Gastrocnemius medialis (tissue), 4 donors: ENCODE data around the gene PLD4.

Source experiments
- POLR2A ChIP-seq, 2 donors: fragments of 450-650 bp; IDR thresholded peaks; one replicate each; pipeline ENCODE4 v1.6.1; 2017; ENCODE audit warnings: antibody characterized with exemption in 2 of 2, mild to moderate bottlenecking in 2 of 2, moderate library complexity in 2 of 2
- TF ChIP-seq, protein P1 (sequence below), 5 experiments: fragments of 450-650 bp in 3 of 5; fragments of 200-600 bp in 2 of 5; sonication (generic) in 2 of 5; IDR thresholded peaks in 4 of 5; conservative IDR thresholded peaks in 1 of 5; 1 replicate in 4 of 5; 2 replicates in 1 of 5; pipeline ENCODE4 v1.5.1; 2016 to 2019; ENCODE audit warnings: antibody characterized with exemption in 5 of 5, mild to moderate bottlenecking in 3 of 5, moderate library complexity in 3 of 5

DNA sequence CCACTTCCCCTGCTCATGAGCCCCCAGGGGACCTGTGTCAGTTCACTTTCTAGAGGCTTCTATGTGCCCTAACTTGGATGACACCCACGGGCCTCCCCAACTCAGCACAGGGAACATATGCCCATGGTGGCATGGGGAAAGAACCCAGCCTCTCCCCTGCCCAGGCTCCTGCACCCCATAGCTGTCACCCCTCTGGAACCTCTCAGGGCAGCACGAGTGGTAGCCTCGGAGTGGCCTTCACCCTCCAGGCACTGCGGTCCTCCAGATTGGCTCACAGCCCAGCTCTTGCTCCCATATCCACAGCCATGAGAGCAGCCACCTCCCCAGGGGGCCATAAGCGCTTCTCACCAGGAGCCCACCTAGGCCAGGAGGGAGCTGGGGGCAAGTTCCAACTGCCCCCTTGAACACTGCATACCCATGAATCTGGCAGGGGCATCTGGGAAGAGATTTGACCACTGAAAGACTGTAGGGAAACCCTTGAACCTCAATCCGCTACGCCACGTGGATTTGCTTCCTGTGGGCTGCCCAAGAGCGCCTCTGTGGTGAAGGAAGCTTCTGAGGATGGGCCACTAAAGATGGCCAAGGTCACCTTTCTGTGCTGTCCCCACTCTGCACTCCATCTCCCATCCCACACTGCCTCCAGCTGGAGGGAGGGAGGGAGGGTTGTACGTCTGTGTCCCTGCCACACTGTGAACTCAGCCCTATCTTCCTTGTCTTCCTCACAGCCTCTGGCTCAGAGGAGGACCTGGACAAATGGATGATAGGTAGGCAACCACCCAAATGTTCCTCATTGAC is 11.9 kb downstream of the PLD4 start:
- TF ChIP-seq, protein P1, sequence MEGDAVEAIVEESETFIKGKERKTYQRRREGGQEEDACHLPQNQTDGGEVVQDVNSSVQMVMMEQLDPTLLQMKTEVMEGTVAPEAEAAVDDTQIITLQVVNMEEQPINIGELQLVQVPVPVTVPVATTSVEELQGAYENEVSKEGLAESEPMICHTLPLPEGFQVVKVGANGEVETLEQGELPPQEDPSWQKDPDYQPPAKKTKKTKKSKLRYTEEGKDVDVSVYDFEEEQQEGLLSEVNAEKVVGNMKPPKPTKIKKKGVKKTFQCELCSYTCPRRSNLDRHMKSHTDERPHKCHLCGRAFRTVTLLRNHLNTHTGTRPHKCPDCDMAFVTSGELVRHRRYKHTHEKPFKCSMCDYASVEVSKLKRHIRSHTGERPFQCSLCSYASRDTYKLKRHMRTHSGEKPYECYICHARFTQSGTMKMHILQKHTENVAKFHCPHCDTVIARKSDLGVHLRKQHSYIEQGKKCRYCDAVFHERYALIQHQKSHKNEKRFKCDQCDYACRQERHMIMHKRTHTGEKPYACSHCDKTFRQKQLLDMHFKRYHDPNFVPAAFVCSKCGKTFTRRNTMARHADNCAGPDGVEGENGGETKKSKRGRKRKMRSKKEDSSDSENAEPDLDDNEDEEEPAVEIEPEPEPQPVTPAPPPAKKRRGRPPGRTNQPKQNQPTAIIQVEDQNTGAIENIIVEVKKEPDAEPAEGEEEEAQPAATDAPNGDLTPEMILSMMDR (IDR thresholded peaks at IDR 0.05 in 4 of 5, conservative IDR thresholded peaks at IDR 0.05 in 1 of 5) = no peak
- no peak for TF ChIP-seq POLR2A (IDR thresholded peaks at IDR 0.05)
